Neural cell (in vitro differentiated cells): Measurements from ENCODE around the gene TRAM2.

Experiments
- CTCF ChIP-seq: fragments of 450-650 bp; IDR thresholded peaks from 2 replicates; pipeline ENCODE4 v1.5.1; 2014; ENCODE audit warnings: antibody characterized with exemption, mild to moderate bottlenecking, moderate library complexity; ENCODE audit not compliant: poor library complexity, severe bottlenecking
- EP300 ChIP-seq: fragments of 450-650 bp; conservative IDR thresholded peaks from 2 replicates; pipeline ENCODE4 v1.6.1; 2014; ENCODE audit warnings: antibody characterized with exemption, mild to moderate bottlenecking, moderate library complexity; ENCODE audit not compliant: poor library complexity, severe bottlenecking
- EZH2 ChIP-seq: fragments of 200-600, 300-800 bp; shearing (Covaris generic), sonication (generic); IDR thresholded peaks from 2 replicates; pipeline ENCODE4 v1.6.1; 2014; ENCODE audit warnings: antibody characterized with exemption, low read length, borderline replicate concordance, mild to moderate bottlenecking; ENCODE audit not compliant: insufficient read depth, poor library complexity, severe bottlenecking
- MXI1 ChIP-seq: fragments of 450-650 bp; conservative IDR thresholded peaks from 2 replicates; pipeline ENCODE4 v1.6.1; 2014; ENCODE audit warnings: antibody characterized with exemption, mild to moderate bottlenecking; ENCODE audit not compliant: poor library complexity, severe bottlenecking
- POLR2AphosphoS5 ChIP-seq: IDR thresholded peaks from 2 replicates; pipeline ENCODE4 v1.6.1; 2012
- RAD21 ChIP-seq: fragments of 450-650 bp; conservative IDR thresholded peaks from 2 replicates; pipeline ENCODE4 v1.6.1; 2014; ENCODE audit warnings: antibody characterized with exemption, mild to moderate bottlenecking, moderate library complexity
- REST ChIP-seq: IDR thresholded peaks from 2 replicates; pipeline ENCODE4 v1.6.1; 2012; ENCODE audit warnings: borderline replicate concordance
- SMC3 ChIP-seq: fragments of 450-650 bp; conservative IDR thresholded peaks from 2 replicates; pipeline ENCODE4 v1.6.1; 2014; ENCODE audit warnings: antibody characterized with exemption, mild to moderate bottlenecking, moderate library complexity; ENCODE audit not compliant: poor library complexity
- TAF1 ChIP-seq: IDR thresholded peaks from 2 replicates; pipeline ENCODE4 v1.6.1; 2012; ENCODE audit warnings: low read depth

- no peak for TF ChIP-seq CTCF
- no peak for TF ChIP-seq REST
- TF ChIP-seq POLR2AphosphoS5, result no peak
- TF ChIP-seq EP300, result no peak
- no peak for TF ChIP-seq EZH2
- no peak for TF ChIP-seq SMC3
- TF ChIP-seq TAF1, result no peak
- no peak for TF ChIP-seq MXI1
- TF ChIP-seq RAD21, result no peak
These were observed 19.6 kb upstream of the TRAM2 start for GRCh38 chr6:52596371-52597028.
